Right kidney (tissue), 1 donor: ENCODE data around the gene GABBR2.
"Not testable (repeated sequence)": the region's sequence is repeated elsewhere in the genome, so short reads cannot be mapped to it uniquely, and the experiment has no call there.

Experiments used
- DNase-seq: peaks from one replicate; pipeline ENCODE4 v3.0.0-alpha.2; 2016

The GABBR2 gene

GRCh38 chr9:98593354-98594253, 115.1 kb downstream of the GABBR2 start:
- no peak for DNase-seq

DNA sequence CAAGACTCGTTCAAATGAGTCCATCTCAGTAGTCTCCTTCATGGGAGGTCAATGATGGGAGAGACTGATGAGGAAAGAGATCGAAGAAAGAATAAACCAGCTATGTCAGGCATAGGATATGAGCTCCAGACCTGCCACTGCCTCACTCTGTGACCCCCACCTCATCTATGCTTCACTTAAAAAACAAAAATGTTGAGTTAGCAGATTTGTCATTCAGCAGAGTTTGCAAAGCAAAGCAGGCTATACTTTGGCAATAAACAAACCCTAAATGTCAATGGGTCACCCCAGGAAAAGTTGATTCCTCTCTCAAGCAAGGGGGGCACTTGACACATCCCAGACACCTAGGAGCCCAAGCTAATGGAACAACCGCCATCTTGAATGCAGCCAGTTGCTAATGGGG, 117.0 kb downstream of the GABBR2 start:
- no peak for DNase-seq

- DNase-seq = no peak
These were observed 118.6 kb downstream of the GABBR2 start for GRCh38 chr9:98590101-98590500.

GRCh38 chr9:98589102-98589501, 119.6 kb downstream of the GABBR2 start:
- DNase-seq = no peak

DNA sequence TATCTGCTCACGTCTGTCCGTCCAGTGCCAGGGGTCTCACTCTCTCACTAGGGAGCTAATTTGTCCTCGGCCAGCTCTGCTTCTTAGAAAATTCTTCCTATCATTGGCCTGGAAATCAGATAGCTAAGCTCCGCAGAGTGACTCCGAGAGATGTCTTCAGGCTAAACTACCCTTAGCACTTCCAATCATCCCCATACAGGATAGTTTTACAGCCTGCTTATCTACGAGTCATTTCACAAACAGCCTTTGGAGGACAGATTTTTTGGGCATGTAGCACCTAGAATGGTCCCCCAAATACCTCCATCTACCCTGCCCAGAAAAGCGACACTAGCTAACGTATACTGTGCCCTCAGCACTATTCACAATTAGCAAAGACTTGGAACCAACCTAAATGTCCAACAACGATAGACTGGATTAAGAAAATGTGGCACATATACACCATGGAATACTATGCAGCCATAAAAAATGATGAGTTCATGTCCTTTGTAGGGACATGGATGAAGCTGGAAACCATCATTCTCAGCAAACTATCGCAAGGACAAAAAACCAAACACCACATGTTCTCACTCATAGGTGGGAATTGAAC, 123.8 kb downstream of the GABBR2 start:
- not testable (repeated sequence) for DNase-seq

DNA sequence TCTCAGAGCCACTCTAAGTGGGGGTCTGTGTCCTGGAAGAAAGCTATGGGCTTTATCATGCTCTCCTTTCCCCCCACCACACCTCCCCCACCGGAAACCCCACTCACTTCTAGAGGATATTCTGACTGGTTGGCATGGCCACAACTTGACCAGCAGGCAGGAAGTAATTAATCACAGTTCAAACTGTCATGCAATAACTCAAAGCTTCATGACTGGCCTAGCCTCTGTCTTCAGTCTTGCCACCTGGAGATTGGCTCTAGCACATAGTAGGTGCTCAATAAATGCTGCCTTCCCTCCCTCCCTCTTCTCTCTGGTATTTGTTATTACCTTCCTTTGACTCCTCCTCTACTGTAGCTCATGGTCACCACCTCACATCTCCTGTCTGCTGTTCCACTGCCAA, 124.7 kb downstream of the GABBR2 start:
- no peak for DNase-seq

DNA sequence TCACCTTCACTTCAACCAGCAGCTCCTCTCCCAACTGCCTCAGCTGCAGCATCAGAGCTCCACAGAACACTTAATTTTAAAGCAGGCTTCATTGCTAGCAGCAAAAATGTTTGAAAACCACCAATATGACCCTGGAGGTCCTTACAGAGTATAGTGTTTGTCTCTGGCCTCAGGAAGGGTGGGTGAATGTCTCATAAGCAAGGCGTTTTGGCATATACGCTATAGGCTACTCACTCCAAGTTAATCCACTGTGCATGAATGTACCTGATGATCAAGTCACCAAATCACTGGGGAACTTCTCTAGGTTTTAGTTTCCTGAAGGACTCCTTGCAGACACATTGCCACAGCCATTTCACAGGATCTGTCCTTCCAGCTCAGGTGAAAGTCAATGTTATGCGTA, 125.3 kb downstream of the GABBR2 start:
- DNase-seq = no peak

GRCh38 chr9:98580956-98581355, 127.8 kb downstream of the GABBR2 start:
- peak; percentile 15 for DNase-seq

GRCh38 chr9:98579700-98580099, 129.0 kb downstream of the GABBR2 start:
- no peak for DNase-seq

DNA sequence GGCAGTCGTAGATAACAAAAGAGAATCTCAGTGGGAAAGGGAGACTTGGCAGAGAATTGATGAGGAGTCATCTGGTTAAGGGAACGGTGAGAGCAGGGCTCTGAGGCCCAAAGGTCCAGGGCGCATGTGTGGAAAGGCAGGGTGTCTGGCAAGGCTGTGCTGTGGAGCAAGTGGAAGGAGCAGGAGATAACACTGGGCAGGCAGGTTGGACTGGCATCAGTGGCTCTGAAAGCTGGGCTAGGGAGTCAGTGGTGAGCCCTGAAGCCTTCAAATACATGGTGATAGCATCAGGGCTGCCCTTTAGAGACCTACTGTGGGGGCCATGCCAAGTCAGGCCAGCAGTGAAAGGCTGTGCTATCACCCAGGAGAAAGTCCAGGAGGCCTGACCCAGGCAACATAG, 131.3 kb downstream of the GABBR2 start:
- no peak for DNase-seq

- DNase-seq = no peak
These were observed 131.9 kb downstream of the GABBR2 start for GRCh38 chr9:98576859-98577258.

GRCh38 chr9:98576354-98576753, 132.4 kb downstream of the GABBR2 start:
- no peak for DNase-seq

DNA sequence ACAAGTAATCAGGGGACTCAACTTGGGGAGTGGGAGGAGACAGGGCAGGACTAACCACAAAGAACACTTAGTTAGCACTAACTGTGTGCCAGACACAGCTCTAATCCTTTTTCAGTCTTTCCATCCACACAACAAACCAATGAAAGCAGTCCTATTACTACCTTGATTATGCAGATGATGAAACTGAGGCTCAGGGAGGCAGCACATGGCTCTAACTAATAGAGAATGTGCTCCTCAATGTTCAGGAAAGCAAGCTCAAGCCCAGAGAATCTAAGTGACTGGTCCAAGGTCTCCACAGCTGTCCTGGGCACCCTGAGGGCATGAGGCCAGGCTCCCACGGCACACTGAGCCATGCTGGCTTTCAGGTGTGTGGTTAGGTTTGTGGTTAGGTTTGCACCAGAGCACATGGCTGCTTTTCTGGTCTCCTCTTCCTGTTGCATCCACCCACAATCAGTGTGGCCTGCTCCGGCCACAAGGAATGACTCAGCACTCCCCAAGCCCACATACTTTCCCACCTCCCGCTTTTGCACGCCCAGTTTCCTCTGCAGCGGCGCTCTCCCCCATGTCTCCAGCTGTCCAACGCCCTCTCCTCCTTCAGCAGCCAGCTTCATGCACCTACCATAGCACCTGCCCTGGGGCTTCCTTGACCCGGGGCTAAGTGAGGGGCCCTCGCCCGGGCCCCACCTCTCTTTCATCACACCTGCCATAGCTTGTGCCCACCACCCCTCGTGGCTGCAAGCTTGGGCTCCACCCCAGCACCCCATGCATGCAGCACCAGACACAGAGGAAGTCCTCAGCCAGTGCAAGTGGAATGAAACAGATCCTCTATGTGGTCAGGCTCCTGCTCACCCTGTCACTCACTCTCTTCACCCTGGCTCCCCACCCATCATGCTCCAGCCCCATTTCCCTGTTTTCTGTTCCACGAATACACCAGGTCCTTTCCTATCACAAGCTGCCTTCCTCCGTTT, 133.1 kb downstream of the GABBR2 start:
- DNase-seq = no peak

GRCh38 chr9:98573749-98574278, 134.9 kb downstream of the GABBR2 start:
- DNase-seq = no peak

- no peak for DNase-seq
These were observed 135.9 kb downstream of the GABBR2 start for GRCh38 chr9:98572796-98573195.

DNA sequence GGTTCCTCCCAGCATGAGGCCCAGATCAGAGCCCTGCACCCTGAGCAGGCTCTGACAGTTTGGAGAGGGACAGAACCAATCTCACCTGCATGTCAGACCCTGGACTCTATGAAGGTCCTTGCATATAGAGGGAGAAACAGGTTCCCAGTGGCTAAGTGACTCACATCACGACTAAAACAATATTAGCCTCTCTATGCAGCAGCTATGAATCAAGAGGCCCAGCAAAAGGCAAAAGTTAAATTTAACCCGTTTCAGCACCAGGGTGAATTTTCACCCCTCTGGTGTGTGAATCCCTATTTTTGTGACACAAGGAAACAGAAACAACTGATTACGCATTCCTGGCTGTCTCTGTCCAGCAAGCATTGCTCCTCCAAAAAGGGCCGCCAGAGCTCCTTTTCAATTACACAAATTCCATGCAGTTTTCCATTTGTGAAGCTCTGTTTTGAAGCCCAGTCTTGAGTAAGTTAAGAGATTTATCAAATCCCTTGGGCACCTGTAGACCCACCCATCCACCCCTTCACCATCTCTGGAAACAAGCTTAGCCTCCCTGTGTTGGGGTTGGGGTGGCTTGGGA, 136.6 kb downstream of the GABBR2 start:
- no peak for DNase-seq

- no peak for DNase-seq
These were observed 137.1 kb downstream of the GABBR2 start for GRCh38 chr9:98571643-98572042.

DNA sequence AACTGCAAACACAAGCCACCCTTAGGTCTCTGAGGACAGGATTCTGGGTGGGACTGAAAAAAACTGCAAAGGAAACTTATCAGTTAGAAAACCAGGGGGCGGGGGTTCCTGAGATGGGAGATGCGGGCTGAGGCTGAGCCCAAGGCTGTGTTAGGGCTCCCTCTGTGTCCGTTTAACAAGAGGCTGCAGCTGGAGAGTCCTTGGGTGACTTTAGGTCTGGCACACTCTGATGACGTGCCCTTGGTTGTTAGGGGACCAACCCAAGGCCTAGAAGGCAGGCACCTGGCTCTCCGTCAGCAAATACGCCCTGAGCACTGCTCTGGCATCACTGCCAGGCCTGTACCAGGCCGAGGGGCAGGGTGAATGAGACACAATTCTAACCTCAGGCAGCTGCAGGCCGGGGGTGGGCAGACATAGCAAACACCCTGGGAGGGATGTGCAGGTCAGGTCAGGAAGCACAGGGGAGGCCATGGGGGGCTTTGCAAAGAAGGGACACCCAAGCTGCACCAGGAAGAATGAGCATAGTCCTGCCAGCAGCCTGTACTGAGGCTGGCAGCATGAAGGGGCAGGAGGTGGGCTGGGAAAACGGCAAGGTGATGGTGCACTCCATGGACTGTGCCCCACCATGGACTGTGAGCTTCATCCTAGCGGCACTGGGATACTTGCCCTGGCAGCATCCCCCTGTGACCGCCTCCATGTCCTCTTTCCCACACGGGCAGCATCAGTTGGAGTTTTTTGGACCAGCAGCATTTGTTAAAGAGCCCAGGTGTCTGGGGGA, 137.9 kb downstream of the GABBR2 start:
- DNase-seq = no peak

DNA sequence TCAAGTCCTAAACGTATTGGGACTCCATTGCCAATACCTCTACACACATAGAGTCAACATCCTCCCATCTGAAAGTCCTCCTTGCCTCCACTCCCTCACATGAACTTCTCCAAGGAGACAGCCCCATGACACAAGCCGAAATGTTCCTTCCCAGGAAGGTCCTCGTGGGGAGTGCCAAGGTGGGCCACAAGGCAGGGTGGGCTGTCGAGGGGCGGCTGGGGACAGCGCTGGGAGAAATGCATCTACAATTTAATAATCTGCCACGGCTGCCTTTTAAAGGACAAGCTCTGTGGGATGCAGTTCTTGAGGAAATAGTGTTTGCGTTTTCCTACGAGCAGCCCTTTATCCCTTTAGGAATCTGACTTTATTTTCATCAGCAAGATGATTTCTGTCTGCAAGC, 138.7 kb downstream of the GABBR2 start:
- DNase-seq = no peak

GRCh38 chr9:98569491-98569890, 139.2 kb downstream of the GABBR2 start:
- no peak for DNase-seq

GRCh38 chr9:98568909-98569469, 139.7 kb downstream of the GABBR2 start:
- DNase-seq = no peak
